Smooth muscle cell of the brain vasculature (primary cell): ENCODE data around the gene SLC23A1.
A peak's percentile ranks its signal among the peaks of the same experiment; 100 is the strongest.

Experiments
- DNase-seq: peaks from one replicate; pipeline ENCODE4 v3.0.0-alpha.2; 2012; ENCODE audit warnings: low read depth, low spot score

The SLC23A1 gene

GRCh38 chr5:139407517-139407916 lies 24.4 kb upstream of the SLC23A1 start:
- DNase-seq = no peak

- no peak for DNase-seq
Observed at GRCh38 chr5:139406963-139407362, 23.9 kb upstream of the SLC23A1 start.

GRCh38 chr5:139404484-139404840 lies 21.4 kb upstream of the SLC23A1 start:
- no peak for DNase-seq

GRCh38 chr5:139403787-139404483 lies 20.8 kb upstream of the SLC23A1 start, which contains the start of gene SPATA24:
SPATA24 (minus strand) TSS chr5:139404089; CDS start chr5:139404060, 29 bp downstream.
- DNase-seq = peak; percentile 95

GRCh38 chr5:139403418-139403786 lies 20.3 kb upstream of the SLC23A1 start:
- DNase-seq = no peak

- no peak for DNase-seq
Observed at GRCh38 chr5:139402561-139403158, 19.6 kb upstream of the SLC23A1 start.

- DNase-seq = no peak
Observed at GRCh38 chr5:139401546-139401945, 18.4 kb upstream of the SLC23A1 start.

GRCh38 chr5:139399501-139400121 lies 16.5 kb upstream of the SLC23A1 start:
- DNase-seq = no peak

- no peak for DNase-seq
Observed at GRCh38 chr5:139397921-139398320, 14.8 kb upstream of the SLC23A1 start.

- no peak for DNase-seq
Observed at GRCh38 chr5:139396691-139397090, 13.6 kb upstream of the SLC23A1 start.

GRCh38 chr5:139395844-139396640 lies 12.9 kb upstream of the SLC23A1 start:
- DNase-seq = no peak

GRCh38 chr5:139394654-139395566 lies 11.8 kb upstream of the SLC23A1 start, which contains the start of gene PROB1:
PROB1 (minus strand) TSS chr5:139395104; CDS start chr5:139395081, 23 bp downstream.
- DNase-seq = no peak

- DNase-seq = no peak
Observed at GRCh38 chr5:139394123-139394653, 11.1 kb upstream of the SLC23A1 start.

- DNase-seq = no peak
Observed at GRCh38 chr5:139393497-139394122, 10.5 kb upstream of the SLC23A1 start.

- no peak for DNase-seq
Observed at GRCh38 chr5:139392678-139393496, 9.8 kb upstream of the SLC23A1 start.

- DNase-seq = no peak
Observed at GRCh38 chr5:139392324-139392677, 9.2 kb upstream of the SLC23A1 start.

GRCh38 chr5:139391570-139392323 lies 8.7 kb upstream of the SLC23A1 start:
- DNase-seq = no peak

GRCh38 chr5:139390639-139391569 lies 7.8 kb upstream of the SLC23A1 start:
- DNase-seq = no peak
